Spleen (tissue), 7 donors: ENCODE measurements around the gene ATG16L2.

Source experiments
- POLR2A ChIP-seq, 3 donors: fragments of 450-650 bp; IDR thresholded peaks; one replicate each; pipeline ENCODE4 v1.5.1; 2017; ENCODE audit warnings: antibody characterized with exemption in 3 of 3, mild to moderate bottlenecking in 1 of 3
- TF ChIP-seq, protein P1 (sequence below), 11 experiments: fragments of 200-600 bp in 7 of 11; fragments of 450-650 bp in 4 of 11; sonication (generic) in 4 of 11; IDR thresholded peaks in 8 of 11; conservative IDR thresholded peaks in 3 of 11; 1 replicate in 7 of 11; 2 replicates in 4 of 11; pipeline versions ENCODE4 v1.4.0 to v1.8.0; 2016 to 2021; ENCODE audit warnings: antibody characterized with exemption in 11 of 11, inconsistent platforms in 4 of 11, mild to moderate bottlenecking in 1 of 11
- donor health status: DM: no; HTN: no; CAD: no; lungs with moderate emphysema.
- donor health status: DM: no; HTN: no; CAD: no.
- donor health status: DM: no; HTN: no; CAD: no.

DNA sequence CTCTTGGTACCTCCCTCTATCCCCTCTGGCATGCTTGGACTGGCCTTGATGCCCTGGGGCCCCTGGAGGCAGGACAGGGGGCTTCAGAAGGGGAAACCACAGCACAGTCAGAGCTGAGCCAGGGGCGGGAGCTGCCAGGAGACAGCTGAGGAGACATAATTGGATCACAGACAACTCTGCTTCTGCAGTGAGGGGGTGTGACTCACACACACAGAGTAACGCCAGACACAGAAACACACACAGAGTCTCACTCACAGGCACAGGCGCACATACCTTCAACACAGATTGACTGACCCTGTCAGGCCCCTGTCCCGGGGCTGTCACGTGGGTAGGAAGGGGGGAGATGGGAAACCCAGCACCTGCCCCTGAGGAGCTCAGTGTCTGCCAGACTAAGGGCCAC is 40.9 kb upstream of the ATG16L2 start:
- TF ChIP-seq, protein P1, sequence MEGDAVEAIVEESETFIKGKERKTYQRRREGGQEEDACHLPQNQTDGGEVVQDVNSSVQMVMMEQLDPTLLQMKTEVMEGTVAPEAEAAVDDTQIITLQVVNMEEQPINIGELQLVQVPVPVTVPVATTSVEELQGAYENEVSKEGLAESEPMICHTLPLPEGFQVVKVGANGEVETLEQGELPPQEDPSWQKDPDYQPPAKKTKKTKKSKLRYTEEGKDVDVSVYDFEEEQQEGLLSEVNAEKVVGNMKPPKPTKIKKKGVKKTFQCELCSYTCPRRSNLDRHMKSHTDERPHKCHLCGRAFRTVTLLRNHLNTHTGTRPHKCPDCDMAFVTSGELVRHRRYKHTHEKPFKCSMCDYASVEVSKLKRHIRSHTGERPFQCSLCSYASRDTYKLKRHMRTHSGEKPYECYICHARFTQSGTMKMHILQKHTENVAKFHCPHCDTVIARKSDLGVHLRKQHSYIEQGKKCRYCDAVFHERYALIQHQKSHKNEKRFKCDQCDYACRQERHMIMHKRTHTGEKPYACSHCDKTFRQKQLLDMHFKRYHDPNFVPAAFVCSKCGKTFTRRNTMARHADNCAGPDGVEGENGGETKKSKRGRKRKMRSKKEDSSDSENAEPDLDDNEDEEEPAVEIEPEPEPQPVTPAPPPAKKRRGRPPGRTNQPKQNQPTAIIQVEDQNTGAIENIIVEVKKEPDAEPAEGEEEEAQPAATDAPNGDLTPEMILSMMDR (IDR thresholded peaks at IDR 0.05 in 8 of 11, conservative IDR thresholded peaks at IDR 0.05 in 3 of 11), result no peak
- TF ChIP-seq POLR2A (IDR thresholded peaks at IDR 0.05), result no peak
